HUES64 (cell line): ENCODE results near the gene DPPA2. TPM values are rescaled to one million over a fixed set of nuclear protein-coding genes. Genes with fewer than 3 reads are reported as not detected.
"Not testable (repeated sequence)": the region's sequence is repeated elsewhere in the genome, so short reads cannot be mapped to it uniquely, and the experiment has no call there.

Experiments
- H3K27ac ChIP-seq: 2 replicates; pipeline ENCODE4 v1.7.0; 2013; ENCODE audit warnings: low read depth, low read length, inconsistent platforms
- H3K27me3 ChIP-seq: 2 replicates; pipeline ENCODE4 v1.6.1; 2013; ENCODE audit warnings: mild to moderate bottlenecking, low read length; ENCODE audit not compliant: insufficient read depth
- H3K36me3 ChIP-seq: 2 replicates; pipeline ENCODE4 v1.6.1; 2013; ENCODE audit warnings: mild to moderate bottlenecking, low read length; ENCODE audit not compliant: insufficient read depth
- H3K4me1 ChIP-seq: 2 replicates; pipeline ENCODE4 v1.6.1; 2013; ENCODE audit warnings: mild to moderate bottlenecking, low read length, moderate library complexity; ENCODE audit not compliant: insufficient read depth
- H3K4me3 ChIP-seq: 2 replicates; pipeline ENCODE4 v1.5.1; 2013; ENCODE audit warnings: mild to moderate bottlenecking, low read length, moderate library complexity
- H3K9ac ChIP-seq: 2 replicates; pipeline ENCODE4 v1.6.1; 2013; ENCODE audit warnings: mild to moderate bottlenecking, low read depth, low read length
- H3K9me3 ChIP-seq: 2 replicates; pipeline ENCODE4 v1.6.1; 2013; ENCODE audit warnings: low read depth, low read length; ENCODE audit not compliant: insufficient read depth
- WGBS: fragments of 150-250, 120-280 bp; methylation state at CpG from one replicate; pipeline ENCODE4 v1.1.7; 2013; ENCODE audit warnings: missing lambda C conversion rate; 5-methylcytosine and 5-hydroxymethylcytosine counted together
- polyA plus RNA-seq, 2 experiments: library from polyadenylated mRNA; stranded (reverse); fragments of 50-300 nt; gene quantifications; one replicate each; pipeline ENCODE4 v1.2.3, GENCODE V29; 2013

The DPPA2 gene, protein sequence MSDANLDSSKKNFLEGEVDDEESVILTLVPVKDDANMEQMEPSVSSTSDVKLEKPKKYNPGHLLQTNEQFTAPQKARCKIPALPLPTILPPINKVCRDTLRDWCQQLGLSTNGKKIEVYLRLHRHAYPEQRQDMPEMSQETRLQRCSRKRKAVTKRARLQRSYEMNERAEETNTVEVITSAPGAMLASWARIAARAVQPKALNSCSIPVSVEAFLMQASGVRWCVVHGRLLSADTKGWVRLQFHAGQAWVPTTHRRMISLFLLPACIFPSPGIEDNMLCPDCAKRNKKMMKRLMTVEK
- polyA plus RNA-seq (2013, experiment 1 of 2) = 3.0 TPM
- 3.8 TPM for polyA plus RNA-seq (2013, experiment 2 of 2)

- H3K4me3 ChIP-seq = no peak within 1 kb of the TSS; the same call in 1 of the 2 replicates
- H3K27ac ChIP-seq = no peak within 1 kb of the TSS
- H3K27me3 ChIP-seq = no peaks in the 10 kb centered on the region
- 71% methylated on average over 18 of the region's 21 CpGs for WGBS
- no peaks in the 10 kb centered on the region for H3K36me3 ChIP-seq
- H3K9ac ChIP-seq = no peak within 1 kb of the TSS
- H3K9me3 ChIP-seq = no peaks in the 10 kb centered on the region
- peaks cover 30% of the 10 kb centered on the region for H3K4me1 ChIP-seq
These were observed at the start of gene DPPA2 for GRCh38 chr3:109316162-109316730. Gene DPPA2 (minus strand): TSS chr3:109316517. CDS start chr3:109314542, 1,975 bp downstream.

- no peak overlapping the region for H3K9ac ChIP-seq
- 91% methylated on average over 6 of the region's 6 CpGs for WGBS
- H3K27me3 ChIP-seq = no peaks in the 10 kb centered on the region
- H3K9me3 ChIP-seq = no peaks in the 10 kb centered on the region
- H3K4me3 ChIP-seq = no peak overlapping the region
- 0 out of 2 replicates have a peak, but pooled peaks cover 2% of the 10 kb centered on the region for H3K36me3 ChIP-seq
- no peaks in the 10 kb centered on the region for H3K4me1 ChIP-seq
- no peak overlapping the region for H3K27ac ChIP-seq
These were observed 47.8 kb upstream of the DPPA2 start for GRCh38 chr3:109364088-109364487.

DNA sequence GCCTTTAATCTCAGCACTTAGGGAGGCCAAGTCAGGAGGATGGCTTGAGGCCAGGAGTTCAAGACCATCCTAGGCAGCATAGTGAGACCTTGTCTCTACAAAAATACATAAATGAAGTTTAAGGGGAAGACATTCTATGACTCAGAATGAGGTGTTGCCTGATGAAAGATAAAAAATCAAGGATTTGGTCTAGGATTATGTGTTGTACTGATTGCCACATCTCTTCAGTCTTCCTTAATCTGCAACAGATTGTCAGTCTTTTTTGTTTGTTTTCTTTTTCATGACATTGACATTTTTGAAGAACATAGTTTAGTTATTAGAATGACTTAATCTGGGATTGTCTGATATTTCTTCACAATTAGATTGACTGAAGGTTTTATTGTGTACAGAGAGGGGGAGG, 47.3 kb upstream of the DPPA2 start:
- no peaks in the 10 kb centered on the region for H3K27me3 ChIP-seq
- no peak overlapping the region for H3K9ac ChIP-seq
- no peak overlapping the region for H3K27ac ChIP-seq
- no peaks in the 10 kb centered on the region for H3K9me3 ChIP-seq
- H3K4me3 ChIP-seq = no peak overlapping the region
- 0 out of 2 replicates have a peak, but pooled peaks cover 2% of the 10 kb centered on the region for H3K36me3 ChIP-seq
- no peaks in the 10 kb centered on the region for H3K4me1 ChIP-seq

DNA sequence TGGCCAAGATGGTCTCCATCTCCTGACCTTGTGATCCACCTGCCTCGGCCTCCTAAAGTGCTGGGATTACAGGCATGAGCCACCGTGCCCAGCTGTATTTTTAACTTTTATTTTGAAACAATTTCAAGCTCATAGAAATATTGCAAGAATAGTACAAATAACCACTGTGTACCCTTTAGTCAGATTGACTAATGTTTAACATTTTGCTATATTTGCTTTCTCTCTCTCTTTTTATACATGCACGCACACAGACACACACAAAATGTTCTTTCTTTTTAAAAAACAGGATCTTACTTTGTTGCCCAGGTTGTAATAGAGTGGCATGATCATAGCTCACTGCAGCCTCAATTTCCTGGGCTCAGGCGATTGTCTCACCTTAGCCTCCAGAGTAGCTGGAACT, 46.5 kb upstream of the DPPA2 start:
- Histone ChIP-seq H3K36me3 (0 out of 2 replicates have a peak, but pooled peaks cover 2% of the 10 kb centered on the region), H3K4me3 (no peak overlapping the region), H3K27me3 (no peaks in the 10 kb centered on the region), H3K9me3 (no peaks in the 10 kb centered on the region), H3K27ac (no peak overlapping the region), H3K9ac (no peak overlapping the region), H3K4me1 (no peaks in the 10 kb centered on the region)
- 98% methylated on average over 4 of the region's 4 CpGs for WGBS

DNA sequence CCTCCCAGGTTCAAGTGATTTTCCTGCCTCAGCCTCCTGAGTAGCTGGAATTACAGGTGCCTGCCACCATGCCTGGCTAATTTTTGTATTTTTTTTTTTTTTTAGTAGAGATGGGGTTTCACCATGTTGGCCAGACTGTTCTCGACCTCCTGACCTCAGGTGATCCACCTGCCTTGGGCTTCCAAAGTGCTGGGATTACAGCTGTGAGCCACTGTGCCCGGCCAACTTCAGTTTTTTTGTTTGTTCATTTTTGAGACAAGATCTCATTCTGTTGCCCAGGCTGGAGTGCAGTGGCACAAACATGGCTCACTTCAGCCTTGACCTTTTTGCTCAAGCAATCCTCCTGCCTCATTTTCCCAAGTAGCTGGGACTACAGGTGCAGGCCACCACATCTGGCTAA, 42.5 kb upstream of the DPPA2 start:
- not testable (repeated sequence) for H3K27me3 ChIP-seq, H3K4me3 ChIP-seq, H3K9me3 ChIP-seq, H3K36me3 ChIP-seq, H3K9ac ChIP-seq, H3K27ac ChIP-seq
- WGBS = 87% methylated on average over 2 of the region's 2 CpGs
- H3K4me1 ChIP-seq = peaks cover 33% of the 10 kb centered on the region

GRCh38 chr3:109356442-109357155, 40.3 kb upstream of the DPPA2 start:
- no peaks in the 10 kb centered on the region for H3K9me3 ChIP-seq
- H3K9ac ChIP-seq = peak overlapping the region; percentile 53
- H3K36me3 ChIP-seq = peaks cover 19% of the 10 kb centered on the region; the same call in 1 of the 2 replicates
- peaks cover 45% of the 10 kb centered on the region for H3K4me1 ChIP-seq
- peak overlapping the region; percentile 36 for H3K4me3 ChIP-seq
- WGBS = 8% methylated on average over 2 of the region's 3 CpGs
- H3K27ac ChIP-seq = peak overlapping the region; percentile 97
- H3K27me3 ChIP-seq = no peaks in the 10 kb centered on the region

DNA sequence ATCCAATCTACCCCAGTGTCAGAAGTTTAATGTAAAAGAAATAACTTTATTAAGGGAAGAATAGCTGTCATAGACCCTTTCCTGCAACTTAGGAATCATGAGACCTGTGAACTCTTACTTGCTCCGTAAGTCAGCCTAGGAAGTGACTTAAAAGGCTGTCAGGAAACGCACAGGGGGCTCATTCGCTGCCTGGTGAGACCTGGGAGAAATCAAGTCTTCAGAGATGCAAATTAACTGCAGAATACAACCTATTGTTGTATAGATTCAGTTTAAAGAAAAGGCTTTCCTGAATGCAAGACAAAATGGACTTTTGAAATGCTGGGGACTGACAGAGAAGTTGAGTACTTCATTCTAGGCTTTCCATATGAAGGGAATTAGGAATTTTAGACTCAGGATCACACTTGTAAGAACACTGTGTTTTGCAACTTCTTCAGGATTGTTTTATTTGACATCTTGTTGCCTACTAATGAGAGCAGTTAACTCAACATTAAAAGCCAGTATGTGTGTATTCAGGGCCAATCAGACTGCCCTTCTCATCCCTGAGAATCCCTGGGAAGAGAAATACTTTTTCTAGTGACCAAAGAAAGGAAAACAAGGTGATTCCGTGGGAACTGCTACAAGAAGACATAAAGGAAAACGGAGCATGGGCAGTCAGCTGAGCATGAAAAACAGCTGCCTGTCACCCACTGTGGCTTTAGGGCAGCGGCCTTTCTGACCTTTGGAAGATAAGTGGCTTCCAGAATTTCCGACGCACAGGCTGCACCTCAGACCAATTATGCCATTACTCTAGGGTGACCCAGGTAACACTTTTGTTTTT, 39.5 kb upstream of the DPPA2 start:
- H3K9ac ChIP-seq = peak overlapping the region; percentile 53
- H3K9me3 ChIP-seq = no peaks in the 10 kb centered on the region
- peak overlapping the region; percentile 36 for H3K4me3 ChIP-seq
- peak overlapping the region; percentile 97 for H3K27ac ChIP-seq
- WGBS = 2% methylated on average over 8 of the region's 8 CpGs
- H3K4me1 ChIP-seq = peaks cover 45% of the 10 kb centered on the region
- peaks cover 22% of the 10 kb centered on the region; the same call in 1 of the 2 replicates for H3K36me3 ChIP-seq
- no peaks in the 10 kb centered on the region for H3K27me3 ChIP-seq

- no peak overlapping the region for H3K4me3 ChIP-seq
- 83% methylated on average over 2 of the region's 2 CpGs for WGBS
- H3K4me1 ChIP-seq = peaks cover 45% of the 10 kb centered on the region
- no peak overlapping the region for H3K9ac ChIP-seq
- H3K27ac ChIP-seq = peak overlapping the region; percentile 97; the same call in 1 of the 2 replicates
- no peaks in the 10 kb centered on the region for H3K27me3 ChIP-seq
- peaks cover 28% of the 10 kb centered on the region; the same call in 1 of the 2 replicates for H3K36me3 ChIP-seq
- H3K9me3 ChIP-seq = no peaks in the 10 kb centered on the region
These were observed 36.7 kb upstream of the DPPA2 start for GRCh38 chr3:109353057-109353456.

GRCh38 chr3:109351231-109351630, 34.9 kb upstream of the DPPA2 start:
- Histone ChIP-seq H3K9me3 (no peaks in the 10 kb centered on the region), H3K9ac (no peak overlapping the region), H3K27ac (no peak overlapping the region), H3K27me3 (no peaks in the 10 kb centered on the region), H3K36me3 (peaks cover 32% of the 10 kb centered on the region; the same call in 1 of the 2 replicates), H3K4me1 (peaks cover 37% of the 10 kb centered on the region), H3K4me3 (no peak overlapping the region)

- 80% methylated on average over 2 of the region's 3 CpGs for WGBS
- Histone ChIP-seq H3K36me3 (peaks cover 39% of the 10 kb centered on the region), H3K27ac (no peak overlapping the region), H3K4me1 (0 out of 2 replicates have a peak, but pooled peaks cover 11% of the 10 kb centered on the region), H3K9me3 (no peaks in the 10 kb centered on the region), H3K9ac (no peak overlapping the region), H3K4me3 (no peak overlapping the region), H3K27me3 (no peaks in the 10 kb centered on the region)
These were observed 30.5 kb upstream of the DPPA2 start for GRCh38 chr3:109346770-109347295.
